H1 (cell line): ENCODE measurements around the gene STEAP4. TPM values are rescaled to one million over a fixed set of nuclear protein-coding genes. Genes with fewer than 3 reads are reported as not detected.

Experiments used
- CTCF ChIA-PET: fragments of 300-600 bp; sonication (Branson Sonifier 250); formaldehyde crosslinking; loops from one replicate; lab custom pipeline; 2021; ENCODE audit not compliant: partially characterized antibody; lab: Charles Lee
- POLR2A ChIA-PET: fragments of 300-600 bp; sonication (Branson Sonifier 250); formaldehyde crosslinking; loops from one replicate; lab custom pipeline; 2021; ENCODE audit warnings: inconsistent platforms; ENCODE audit not compliant: partially characterized antibody; lab: Charles Lee
- DNase-seq, 2 experiments: peaks; one replicate each; pipeline versions ENCODE4 v3.0.0 to v3.0.0-alpha.2; 2010 to 2022; ENCODE audit warnings: low spot score in 2 of 2, low read depth in 1 of 2, mixed read lengths in 1 of 2
- FAIRE-seq: peaks from 2 replicates; lab custom pipeline; 2011; peaks lifted over from hg19 to GRCh38; lab: Jason Lieb, UNC
- H2AFZ ChIP-seq: 2 replicates; pipeline ENCODE4 v1.8.1; 2012; ENCODE audit warnings: low read length, inconsistent platforms
- H2AK5ac ChIP-seq: 2 replicates; pipeline ENCODE4 v1.6.1; 2013; ENCODE audit warnings: low read depth, low read length
- H2BK120ac ChIP-seq: replicated peaks from 2 replicates; pipeline ENCODE3; 2013; ENCODE audit warnings: low read depth, low read length, inconsistent platforms
- H2BK12ac ChIP-seq: 2 replicates; pipeline ENCODE4 v1.6.1; 2013; ENCODE audit warnings: low read depth, low read length
- H2BK15ac ChIP-seq: 2 replicates; pipeline ENCODE4 v1.6.1; 2013; ENCODE audit warnings: low read length
- H2BK20ac ChIP-seq: 2 replicates; pipeline ENCODE4 v1.6.1; 2013; ENCODE audit warnings: low read length
- H2BK5ac ChIP-seq: 2 replicates; pipeline ENCODE4 v1.6.1; 2013; ENCODE audit warnings: low read depth, low read length
- H3K14ac ChIP-seq: 2 replicates; pipeline ENCODE4 v1.6.1; 2013; ENCODE audit warnings: inconsistent platforms; ENCODE audit not compliant: insufficient read length
- H3K18ac ChIP-seq: 2 replicates; pipeline ENCODE4 v1.6.1; 2013; ENCODE audit warnings: low read length; ENCODE audit errors: extremely low read depth
- H3K23ac ChIP-seq: 2 replicates; pipeline ENCODE4 v1.6.1; 2013; ENCODE audit warnings: inconsistent platforms; ENCODE audit not compliant: insufficient read length
- H3K23me2 ChIP-seq: 2 replicates; pipeline ENCODE4 v1.6.1; 2013; ENCODE audit warnings: low read depth, low read length
- H3K27ac ChIP-seq: 2 replicates; pipeline ENCODE4 v1.6.1; 2011; ENCODE audit warnings: low read depth, low read length, inconsistent platforms
- H3K27me3 ChIP-seq, 4 experiments: replicated peaks in 1 of 4; 1 replicate in 1 of 4; 2 replicates in 3 of 4; pipeline versions ENCODE4 v1.6.1 to v1.8.1; 2011 to 2013; ENCODE audit warnings: low read length in 3 of 4, mild to moderate bottlenecking in 3 of 4, inconsistent platforms in 2 of 4, mixed read lengths in 2 of 4, moderate library complexity in 1 of 4; ENCODE audit not compliant: control insufficient read depth in 3 of 4, insufficient read depth in 3 of 4; ENCODE audit errors: extremely low read depth in 1 of 4
- H3K36me3 ChIP-seq, 4 experiments: 2 replicates each; pipeline versions ENCODE4 v1.6.1 to v1.8.1; 2011 to 2013; ENCODE audit warnings: mild to moderate bottlenecking in 4 of 4, low read length in 3 of 4, moderate library complexity in 2 of 4, control low read depth in 1 of 4, inconsistent platforms in 1 of 4; ENCODE audit not compliant: insufficient read depth in 4 of 4, control insufficient read depth in 2 of 4
- H3K4ac ChIP-seq: replicated peaks from 2 replicates; pipeline ENCODE3; 2013; ENCODE audit warnings: low read length, low read depth, mixed read lengths, inconsistent platforms; ENCODE audit not compliant: insufficient read length
- H3K4me1 ChIP-seq, 4 experiments: replicated peaks in 1 of 4; 1 replicate in 1 of 4; 2 replicates in 3 of 4; pipeline versions ENCODE4 v1.6.1 to v1.8.1; 2011 to 2013; ENCODE audit warnings: low read length in 3 of 4, inconsistent platforms in 2 of 4, mixed read lengths in 1 of 4; ENCODE audit not compliant: insufficient read depth in 4 of 4, control insufficient read depth in 3 of 4
- H3K4me2 ChIP-seq, 2 experiments: 2 replicates each; pipeline versions ENCODE4 v1.6.1 to v1.8.1; 2011 to 2013; ENCODE audit warnings: low read depth in 2 of 2, low read length in 2 of 2, control low read depth in 1 of 2, inconsistent platforms in 1 of 2, mild to moderate bottlenecking in 1 of 2; ENCODE audit not compliant: insufficient read depth in 1 of 2
- H3K4me3 ChIP-seq, 4 experiments: fragments of 200-600, 300-600 bp in 1 of 4; sonication (generic), shearing (Covaris generic), sonication (Bioruptor Twin) in 1 of 4; 2 replicates each; pipeline versions ENCODE4 v1.5.1 to v1.8.1; 2011 to 2016; ENCODE audit warnings: low read length in 4 of 4, low read depth in 3 of 4, control low read depth in 2 of 4, inconsistent platforms in 2 of 4, mild to moderate bottlenecking in 2 of 4, mixed read lengths in 1 of 4, moderate library complexity in 1 of 4; ENCODE audit not compliant: insufficient read depth in 2 of 4; ENCODE audit errors: extremely low read depth in 1 of 4
- H3K56ac ChIP-seq: replicated peaks from 2 replicates; pipeline ENCODE3; 2013; ENCODE audit warnings: low read depth, mild to moderate bottlenecking, mixed read lengths, low read length, inconsistent platforms; ENCODE audit not compliant: insufficient read length
- H3K79me1 ChIP-seq: 2 replicates; pipeline ENCODE4 v1.6.1; 2013; ENCODE audit warnings: low read depth, low read length, control low read depth
- H3K79me2 ChIP-seq, 2 experiments: 2 replicates each; pipeline versions ENCODE4 v1.6.1 to v1.8.1; 2012 to 2013; ENCODE audit warnings: low read length in 2 of 2, mild to moderate bottlenecking in 2 of 2, inconsistent platforms in 1 of 2; ENCODE audit not compliant: insufficient read depth in 2 of 2, control insufficient read depth in 1 of 2
- H3K9ac ChIP-seq, 4 experiments: replicated peaks in 1 of 4; 1 replicate in 1 of 4; 2 replicates in 3 of 4; pipeline versions ENCODE4 v1.6.1 to v1.8.1; 2011 to 2013; ENCODE audit warnings: low read depth in 3 of 4, low read length in 3 of 4, control low read depth in 2 of 4, mild to moderate bottlenecking in 2 of 4, moderate library complexity in 2 of 4, inconsistent platforms in 1 of 4; ENCODE audit errors: extremely low read depth in 1 of 4
- H3K9me3 ChIP-seq, 2 experiments: 2 replicates each; pipeline versions ENCODE4 v1.6.1 to v1.8.1; 2012 to 2013; ENCODE audit warnings: mild to moderate bottlenecking in 2 of 2, moderate library complexity in 2 of 2, control low read depth in 1 of 2, inconsistent platforms in 1 of 2, low read depth in 1 of 2, low read length in 1 of 2, mixed read lengths in 1 of 2; ENCODE audit not compliant: insufficient read depth in 2 of 2
- H4K20me1 ChIP-seq, 2 experiments: replicated peaks in 1 of 2; 2 replicates each; pipeline versions ENCODE3 to v1.8.1; 2011 to 2013; ENCODE audit warnings: inconsistent platforms in 2 of 2, low read length in 2 of 2, mild to moderate bottlenecking in 1 of 2; ENCODE audit not compliant: insufficient read depth in 2 of 2, control insufficient read depth in 1 of 2
- H4K5ac ChIP-seq: 2 replicates; pipeline ENCODE4 v1.6.1; 2013; ENCODE audit warnings: low read length, low read depth, mixed read lengths, inconsistent platforms; ENCODE audit not compliant: insufficient read length
- H4K8ac ChIP-seq: 2 replicates; pipeline ENCODE4 v1.8.0; 2013; ENCODE audit warnings: mild to moderate bottlenecking, moderate library complexity, low read length, inconsistent platforms; ENCODE audit not compliant: insufficient read depth; ENCODE audit errors: extremely low read depth
- H4K91ac ChIP-seq: replicated peaks from 2 replicates; pipeline ENCODE3; 2013; ENCODE audit warnings: low read length, mixed read lengths, inconsistent platforms; ENCODE audit not compliant: insufficient read length
- FOSL1 ChIP-seq: IDR thresholded peaks from 2 replicates; pipeline ENCODE4 v1.6.1; 2011; ENCODE audit warnings: mild to moderate bottlenecking, low read depth, low read length, moderate library complexity; ENCODE audit not compliant: insufficient read depth
- SP4 ChIP-seq: IDR thresholded peaks from 2 replicates; pipeline ENCODE4 v1.6.1; 2012; ENCODE audit warnings: low read length, inconsistent platforms
- TEAD4 ChIP-seq: IDR thresholded peaks from 2 replicates; pipeline ENCODE4 v1.6.1; 2012; ENCODE audit warnings: low read depth, low read length, inconsistent platforms, mixed read lengths
- WGBS, 2 experiments: shearing (Covaris generic) in 1 of 2; methylation state at CpG; one replicate each; pipeline versions ENCODE4 v1.1.6 to v1.1.7; 2013 to 2015; ENCODE audit warnings: low lambda C conversion rate in 2 of 2, mixed read lengths in 2 of 2, inconsistent platforms in 1 of 2, low coverage in 1 of 2, missing lambda C conversion rate in 1 of 2; ENCODE audit not compliant: insufficient replicate concordance in 2 of 2, insufficient coverage in 1 of 2, insufficient read length in 1 of 2; ENCODE audit errors: extremely low coverage in 1 of 2, missing lambda C conversion rate in 1 of 2; 5-methylcytosine and 5-hydroxymethylcytosine counted together
- polyA plus RNA-seq, 7 experiments: library from polyadenylated mRNA; depleted of rRNA in 3 of 7; stranded (reverse) in 5 of 7; unstranded in 2 of 7; fragments of >200 nt in 5 of 7; fragments of 200-250 nt in 2 of 7; gene quantifications; 1 replicate in 5 of 7; 2 replicates in 1 of 7; 4 replicates in 1 of 7; pipeline versions ENCODE4 v1.2.1 to v1.2.3, GENCODE V29; 2011 to 2013; ENCODE audit warnings: missing spikeins in 2 of 7, mixed read lengths in 2 of 7
- total RNA-seq: library from RNA; stranded (reverse); fragmentation: NEBNext Ultra II Directional; extraction: Animal tissue kit (Norgen Biotek cat#: 25700); gene quantifications from 2 replicates; pipeline ENCODE4 v1.2.1, GENCODE V29; 2021

The STEAP4 gene
- total and polyA plus RNA-seq, 2 of the 8 experiments (the other 6 are each of a cell fraction or from before 2014, with no cell fraction given): under 0.01 TPM; not detected in 1

- H3K14ac ChIP-seq: no peak overlapping the region
- H3K9me3 ChIP-seq: no peaks in the 10 kb centered on the region
- no peak overlapping the region for H4K8ac ChIP-seq
- no peaks in the 10 kb centered on the region for H3K79me2 ChIP-seq
- H4K91ac ChIP-seq: no peak overlapping the region
- H3K4ac ChIP-seq: no peak overlapping the region
- DNase-seq (no peak), FAIRE-seq (no peak)
- no peaks in the 10 kb centered on the region for H3K79me1 ChIP-seq
- H2AFZ ChIP-seq: no peak overlapping the region
- POLR2A ChIA-PET: no interaction called here
- H3K27me3 ChIP-seq: peaks cover 0 to 1% (median 0%) of the 10 kb centered on the region in 4 experiments; a peak in 1 of 7 replicates
- no peak overlapping the region for H4K5ac ChIP-seq
- no peak overlapping the region for H3K23ac ChIP-seq
- TF ChIP-seq FOSL1 (no peak), TEAD4 (no peak), SP4 (no peak)
- TF ChIP-seq, all 59 proteins: peak for 0
- H2BK12ac ChIP-seq: no peak overlapping the region
- H3K23me2 ChIP-seq: no peaks in the 10 kb centered on the region; the same call in 1 of the 2 replicates
- no peak overlapping the region for H3K4me3 ChIP-seq
- H3K18ac ChIP-seq: no peak overlapping the region
- WGBS, 2 experiments: 95 to 100% methylated on average over 4 of the region's 4 CpGs
- no peak overlapping the region for H2AK5ac ChIP-seq
- no peaks in the 10 kb centered on the region for H4K20me1 ChIP-seq
- CTCF ChIA-PET: interaction anchor here (0.6 kb wide), 1 partner anchor 92 kb away, joined by 3 read pairs; no protein-coding TSS in a partner anchor
- no peak overlapping the region for H2BK15ac ChIP-seq
- no peak overlapping the region for H2BK120ac ChIP-seq
- H3K4me1 ChIP-seq: no peaks in the 10 kb centered on the region
- H2BK5ac ChIP-seq: no peak overlapping the region
- no peak overlapping the region for H3K27ac ChIP-seq
- H3K4me2 ChIP-seq: no peak overlapping the region
- no peak overlapping the region for H2BK20ac ChIP-seq
- H3K9ac ChIP-seq: no peak overlapping the region
- no peaks in the 10 kb centered on the region for H3K36me3 ChIP-seq
- H3K56ac ChIP-seq: no peak overlapping the region
Observed at GRCh38 chr7:88267421-88267820, 39.3 kb downstream of the STEAP4 start.
